Endothelial cell (in vitro differentiated cells): ENCODE data around the gene FBXL17. TPM values are rescaled to one million over a fixed set of nuclear protein-coding genes. Genes with fewer than 3 reads are reported as not detected.

ENCODE experiments used
- DNase-seq: peaks from one replicate; pipeline ENCODE4 v3.0.0; 2021; ENCODE audit warnings: low spot score
- H3K27ac Mint-ChIP-seq: one replicate; pipeline ENCODE4 v1.8.0; 2021; ENCODE audit warnings: mixed read lengths, inconsistent platforms; ENCODE audit not compliant: unreplicated experiment
- H3K27me3 Mint-ChIP-seq: one replicate; pipeline ENCODE4 v1.8.0; 2021; ENCODE audit warnings: mild to moderate bottlenecking, moderate library complexity, mixed read lengths, inconsistent platforms; ENCODE audit not compliant: unreplicated experiment
- H3K36me3 Mint-ChIP-seq: one replicate; pipeline ENCODE4 v1.8.0; 2021; ENCODE audit warnings: mild to moderate bottlenecking, low read depth, mixed read lengths, inconsistent platforms; ENCODE audit not compliant: unreplicated experiment
- H3K4me1 Mint-ChIP-seq: one replicate; pipeline ENCODE4 v1.8.0; 2021; ENCODE audit warnings: mild to moderate bottlenecking, mixed read lengths, inconsistent platforms; ENCODE audit not compliant: unreplicated experiment
- H3K4me3 Mint-ChIP-seq: one replicate; pipeline ENCODE4 v1.8.0; 2021; ENCODE audit warnings: mild to moderate bottlenecking, mixed read lengths, inconsistent platforms; ENCODE audit not compliant: unreplicated experiment
- H3K9me3 Mint-ChIP-seq: one replicate; pipeline ENCODE4 v1.8.0; 2021; ENCODE audit warnings: mixed read lengths, inconsistent platforms; ENCODE audit not compliant: unreplicated experiment
- CTCF ChIP-seq: fragments of 200-600 bp; sonication (generic); IDR thresholded peaks from one replicate; pipeline ENCODE4 v1.5.0; 2021; ENCODE audit warnings: antibody characterized with exemption; ENCODE audit not compliant: unreplicated experiment
- total RNA-seq: library from RNA; stranded (reverse); fragmentation: NEBNext Ultra II Directional; extraction: Animal tissue kit (Norgen Biotek cat#: 25700); gene quantifications from one replicate; pipeline ENCODE4 v1.2.1, GENCODE V29; 2021; ENCODE audit not compliant: unreplicated experiment

Gene FBXL17
- total RNA-seq, 1 donor from 2014 or later, result 14.9 TPM

DNA sequence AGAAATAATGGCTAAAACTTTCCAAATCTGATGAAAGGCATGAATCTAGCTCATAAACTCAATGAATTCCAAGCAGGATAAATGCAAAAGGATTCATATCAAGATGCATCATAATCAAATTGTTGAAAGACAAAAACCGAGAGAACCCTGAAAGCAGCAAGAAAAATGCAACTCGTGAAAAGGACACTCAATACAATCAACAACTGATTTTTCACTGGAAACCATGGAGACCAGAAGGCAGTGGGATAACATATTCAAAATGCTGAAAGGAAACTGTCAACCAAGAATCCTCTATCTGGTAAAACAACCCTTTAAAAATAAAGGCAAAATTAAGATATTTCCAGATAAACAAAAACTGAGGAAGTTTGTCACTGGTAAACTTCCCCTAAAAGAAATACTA, 9.5 kb downstream of the FBXL17 start:
- H3K4me1 Mint-ChIP-seq, result no peaks in the 10 kb centered on the region
- H3K36me3 Mint-ChIP-seq, result peaks cover 29% of the 10 kb centered on the region
- H3K27ac Mint-ChIP-seq, result no peak overlapping the region
- TF ChIP-seq CTCF, result no peak
- H3K9me3 Mint-ChIP-seq, result peaks cover 9% of the 10 kb centered on the region
- DNase-seq, result no peak
- peak overlapping the region; percentile 33 for H3K4me3 Mint-ChIP-seq
- H3K27me3 Mint-ChIP-seq, result peaks cover 8% of the 10 kb centered on the region

GRCh38 chr5:108371263-108371662, 10.6 kb downstream of the FBXL17 start:
- no peak for DNase-seq
- Mint-ChIP-seq H3K4me1 (no peaks in the 10 kb centered on the region), H3K4me3 (no peak overlapping the region), H3K27me3 (peaks cover 8% of the 10 kb centered on the region), H3K9me3 (peaks cover 9% of the 10 kb centered on the region), H3K36me3 (peaks cover 24% of the 10 kb centered on the region), H3K27ac (no peak overlapping the region)
- no peak for TF ChIP-seq CTCF

DNA sequence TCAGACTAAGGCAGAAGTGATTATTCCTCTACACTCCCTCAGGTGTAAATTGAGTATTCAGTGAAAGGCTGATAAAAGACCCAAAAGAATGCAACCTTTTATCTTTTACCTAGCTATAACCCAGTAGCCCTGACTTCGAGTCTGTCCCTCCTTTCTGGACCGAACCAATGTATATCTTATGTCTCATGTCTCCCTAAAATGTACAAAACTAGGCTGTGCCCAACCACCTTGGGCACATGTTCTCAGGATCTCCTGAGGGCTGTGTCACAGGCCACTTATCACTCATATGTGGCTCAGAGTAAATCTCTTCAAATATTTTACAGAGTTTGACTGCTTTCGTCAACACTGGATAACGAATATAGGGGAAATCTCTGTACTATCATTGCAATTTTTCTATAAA, 12.7 kb downstream of the FBXL17 start:
- peaks cover 14% of the 10 kb centered on the region for H3K36me3 Mint-ChIP-seq
- no peak overlapping the region for H3K27ac Mint-ChIP-seq
- H3K4me3 Mint-ChIP-seq, result no peak overlapping the region
- peaks cover 3% of the 10 kb centered on the region for H3K27me3 Mint-ChIP-seq
- DNase-seq, result no peak
- TF ChIP-seq CTCF, result no peak
- H3K4me1 Mint-ChIP-seq, result no peaks in the 10 kb centered on the region
- peaks cover 4% of the 10 kb centered on the region for H3K9me3 Mint-ChIP-seq

DNA sequence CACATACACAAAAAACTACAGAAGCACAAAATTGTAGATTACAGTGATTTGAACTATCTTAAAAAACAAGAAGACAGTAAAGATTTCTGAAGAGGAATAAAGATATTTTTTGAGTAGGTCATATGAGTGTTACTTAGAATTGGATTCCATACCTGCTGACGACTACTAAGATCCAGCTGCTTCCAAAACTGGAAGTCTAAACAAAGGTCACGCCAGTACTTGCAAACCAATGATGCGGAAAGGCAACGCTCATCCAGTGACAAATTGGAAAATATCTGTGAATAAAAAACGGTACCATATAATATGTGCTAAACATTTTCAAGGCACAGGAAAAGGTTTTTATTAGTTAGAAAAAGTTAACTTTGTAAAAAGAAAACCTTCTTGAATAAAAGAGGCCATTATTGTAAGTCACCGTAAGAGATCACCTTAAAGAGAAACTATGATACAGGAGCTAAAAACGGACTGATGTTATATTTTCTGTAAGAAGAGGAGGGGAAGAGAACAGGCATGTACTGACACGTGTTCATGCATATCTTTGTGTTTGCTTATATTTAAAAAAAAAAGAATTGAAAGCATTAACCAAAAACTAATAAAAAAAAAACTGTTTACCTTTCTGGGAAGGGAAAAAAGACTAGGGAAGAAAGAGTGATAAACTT, 14.1 kb downstream of the FBXL17 start:
- no peak overlapping the region for H3K27ac Mint-ChIP-seq
- H3K9me3 Mint-ChIP-seq, result peaks cover 4% of the 10 kb centered on the region
- no peak for TF ChIP-seq CTCF
- H3K36me3 Mint-ChIP-seq, result peaks cover 9% of the 10 kb centered on the region
- H3K27me3 Mint-ChIP-seq, result no peaks in the 10 kb centered on the region
- H3K4me3 Mint-ChIP-seq, result no peak overlapping the region
- DNase-seq, result no peak
- no peaks in the 10 kb centered on the region for H3K4me1 Mint-ChIP-seq

GRCh38 chr5:108366500-108366899, 15.4 kb downstream of the FBXL17 start:
- Mint-ChIP-seq H3K4me3 (no peak overlapping the region), H3K9me3 (no peaks in the 10 kb centered on the region), H3K4me1 (peaks cover 2% of the 10 kb centered on the region), H3K27ac (no peak overlapping the region), H3K36me3 (peaks cover under 1% of the 10 kb centered on the region), H3K27me3 (no peaks in the 10 kb centered on the region)
- TF ChIP-seq CTCF, result no peak
- no peak for DNase-seq
